ENCODE measurements around the gene BRICD5. TPM values are rescaled to one million over a fixed set of nuclear protein-coding genes. Genes with fewer than 3 reads are reported as not detected.
"Not testable (repeated sequence)": the region's sequence is repeated elsewhere in the genome, so short reads cannot be mapped to it uniquely, and the experiment has no call there.

Gene BRICD5
- total RNA-seq, 6 experiments from 2014 or later: 1.1 to 2.6 (median 1.8) TPM

GRCh38 chr16:2244926-2245795, 34.5 kb upstream of the BRICD5 start:
- H3K36me3 Mint-ChIP-seq (ENCODE audit: low read depth): peaks cover 14% of the 10 kb centered on the region
- TF ChIP-seq CTCF (IDR thresholded peaks at IDR 0.05): no peak
- H3K9me3 Mint-ChIP-seq: no peaks in the 10 kb centered on the region
- H3K27ac Mint-ChIP-seq: no peak overlapping the region
- no peaks in the 10 kb centered on the region for H3K27me3 Mint-ChIP-seq (ENCODE audit: insufficient read depth)
- H3K4me1 Mint-ChIP-seq (ENCODE audit: low read depth): peaks cover 3% of the 10 kb centered on the region; the same call in 1 of the 2 replicates
- no peak for DNase-seq
- H3K4me3 Mint-ChIP-seq: no peak overlapping the region

- H3K27ac Mint-ChIP-seq: no peak overlapping the region
- H3K27me3 Mint-ChIP-seq (ENCODE audit: insufficient read depth): no peaks in the 10 kb centered on the region
- no peak; the same call in 1 of the 2 replicates for TF ChIP-seq CTCF (IDR thresholded peaks at IDR 0.05)
- H3K36me3 Mint-ChIP-seq (ENCODE audit: low read depth): peaks cover 14% of the 10 kb centered on the region
- H3K4me3 Mint-ChIP-seq: no peak overlapping the region
- DNase-seq: no peak
- H3K9me3 Mint-ChIP-seq: no peaks in the 10 kb centered on the region
- H3K4me1 Mint-ChIP-seq (ENCODE audit: low read depth): no peaks in the 10 kb centered on the region
Measured at GRCh38 chr16:2244301-2244700, 33.6 kb upstream of the BRICD5 start.

GRCh38 chr16:2243781-2244180, 33.1 kb upstream of the BRICD5 start:
- no peaks in the 10 kb centered on the region for H3K9me3 Mint-ChIP-seq
- no peak for DNase-seq
- peaks cover 14% of the 10 kb centered on the region for H3K36me3 Mint-ChIP-seq (ENCODE audit: low read depth)

GRCh38 chr16:2243031-2243528, 32.4 kb upstream of the BRICD5 start:
- no peaks in the 10 kb centered on the region for H3K27me3 Mint-ChIP-seq (ENCODE audit: insufficient read depth)
- H3K36me3 Mint-ChIP-seq (ENCODE audit: low read depth): peaks cover 14% of the 10 kb centered on the region
- TF ChIP-seq CTCF (IDR thresholded peaks at IDR 0.05): no peak; the same call in 1 of the 2 replicates
- H3K4me3 Mint-ChIP-seq: no peak overlapping the region
- no peaks in the 10 kb centered on the region for H3K9me3 Mint-ChIP-seq
- no peaks in the 10 kb centered on the region for H3K4me1 Mint-ChIP-seq (ENCODE audit: low read depth)
- DNase-seq: no peak
- no peak overlapping the region for H3K27ac Mint-ChIP-seq

More at GRCh38 chr16:2243781-2244180, 33.1 kb upstream of the BRICD5 start:
- Mint-ChIP-seq H3K4me1 (ENCODE audit: low read depth) (no peaks in the 10 kb centered on the region), H3K27me3 (ENCODE audit: insufficient read depth) (no peaks in the 10 kb centered on the region), H3K27ac (no peak overlapping the region), H3K4me3 (no peak overlapping the region)
- TF ChIP-seq CTCF (IDR thresholded peaks at IDR 0.05): no peak

GRCh38 chr16:2242598-2242997, 31.9 kb upstream of the BRICD5 start:
- Mint-ChIP-seq H3K27ac (no peak overlapping the region), H3K9me3 (no peaks in the 10 kb centered on the region), H3K4me3 (no peak overlapping the region), H3K4me1 (ENCODE audit: low read depth) (no peaks in the 10 kb centered on the region), H3K36me3 (ENCODE audit: low read depth) (peaks cover 14% of the 10 kb centered on the region), H3K27me3 (ENCODE audit: insufficient read depth) (no peaks in the 10 kb centered on the region)
- no peak for DNase-seq
- TF ChIP-seq CTCF (IDR thresholded peaks at IDR 0.05): no peak

GRCh38 chr16:2240331-2240730, 29.7 kb upstream of the BRICD5 start:
- H3K4me3 Mint-ChIP-seq; H3K27me3 Mint-ChIP-seq (ENCODE audit: insufficient read depth); DNase-seq; H3K9me3 Mint-ChIP-seq; H3K27ac Mint-ChIP-seq; H3K4me1 Mint-ChIP-seq (ENCODE audit: low read depth); H3K36me3 Mint-ChIP-seq (ENCODE audit: low read depth): not testable (repeated sequence)
